HCT116 (cell line): Measurements from ENCODE around the gene RTL10.

Source experiments
- CEBPB ChIP-seq: IDR thresholded peaks from 2 replicates; pipeline ENCODE4 v1.6.1; 2012; ENCODE audit warnings: low read depth
- EZH2 ChIP-seq: fragments of 200-600 bp; sonication (generic); IDR thresholded peaks from 2 replicates; pipeline ENCODE4 v1.6.1; 2017; ENCODE audit warnings: antibody characterized with exemption, mixed run types
- TCF7L2 ChIP-seq: IDR thresholded peaks from 2 replicates; pipeline ENCODE4 v1.7.0; 2011; ENCODE audit warnings: borderline replicate concordance, inconsistent platforms; ENCODE audit not compliant: insufficient read depth, insufficient read length; ENCODE audit errors: extremely low read depth
- TF ChIP-seq, protein P1 (sequence below), 3 experiments: fragments of 200-600 bp in 1 of 3; sonication (generic) in 1 of 3; IDR thresholded peaks in 2 of 3; conservative IDR thresholded peaks in 1 of 3; 2 replicates each; pipeline ENCODE4 v1.5.1; 2012 to 2017; ENCODE audit warnings: low read depth in 2 of 3, low read length in 2 of 3, antibody characterized with exemption in 1 of 3, borderline replicate concordance in 1 of 3, control low read depth in 1 of 3, mild to moderate bottlenecking in 1 of 3, mixed read lengths in 1 of 3, mixed run types in 1 of 3, moderate library complexity in 1 of 3; ENCODE audit not compliant: insufficient read depth in 1 of 3
- TF ChIP-seq, protein P2 (sequence below): IDR thresholded peaks from 2 replicates; pipeline ENCODE4 v1.6.1; 2012; ENCODE audit warnings: low read depth

DNA sequence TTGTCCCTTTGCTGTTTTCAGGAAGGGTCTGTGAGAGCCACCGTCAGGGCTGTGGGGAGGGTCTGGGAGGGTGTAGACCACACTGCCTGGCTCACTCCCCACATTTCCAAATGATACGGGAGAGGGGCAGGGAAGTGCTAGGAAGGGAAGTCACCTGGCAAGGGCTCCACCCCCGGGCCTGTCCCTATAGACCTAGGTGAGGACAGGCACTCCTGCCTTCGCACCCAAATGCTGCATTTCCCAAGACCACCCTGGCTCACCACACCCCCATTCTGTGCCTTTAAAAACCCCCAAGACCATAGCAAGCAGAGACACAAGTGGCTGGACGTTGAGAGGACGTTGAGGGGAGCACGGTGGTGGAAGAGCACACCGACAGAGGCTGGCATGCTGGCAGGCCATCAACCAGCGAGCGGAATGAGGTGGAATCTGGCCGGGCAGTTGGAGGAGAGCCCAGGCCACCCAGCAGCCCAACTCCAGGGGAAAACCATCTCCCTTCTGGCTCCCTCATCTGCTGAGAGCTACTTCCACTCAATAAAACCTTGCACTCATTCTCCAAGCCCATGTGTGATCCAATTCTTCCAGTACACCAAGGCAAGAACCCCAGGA, 45.7 kb downstream of the RTL10 start:
- no peak for TF ChIP-seq EZH2
- TF ChIP-seq, protein P1, sequence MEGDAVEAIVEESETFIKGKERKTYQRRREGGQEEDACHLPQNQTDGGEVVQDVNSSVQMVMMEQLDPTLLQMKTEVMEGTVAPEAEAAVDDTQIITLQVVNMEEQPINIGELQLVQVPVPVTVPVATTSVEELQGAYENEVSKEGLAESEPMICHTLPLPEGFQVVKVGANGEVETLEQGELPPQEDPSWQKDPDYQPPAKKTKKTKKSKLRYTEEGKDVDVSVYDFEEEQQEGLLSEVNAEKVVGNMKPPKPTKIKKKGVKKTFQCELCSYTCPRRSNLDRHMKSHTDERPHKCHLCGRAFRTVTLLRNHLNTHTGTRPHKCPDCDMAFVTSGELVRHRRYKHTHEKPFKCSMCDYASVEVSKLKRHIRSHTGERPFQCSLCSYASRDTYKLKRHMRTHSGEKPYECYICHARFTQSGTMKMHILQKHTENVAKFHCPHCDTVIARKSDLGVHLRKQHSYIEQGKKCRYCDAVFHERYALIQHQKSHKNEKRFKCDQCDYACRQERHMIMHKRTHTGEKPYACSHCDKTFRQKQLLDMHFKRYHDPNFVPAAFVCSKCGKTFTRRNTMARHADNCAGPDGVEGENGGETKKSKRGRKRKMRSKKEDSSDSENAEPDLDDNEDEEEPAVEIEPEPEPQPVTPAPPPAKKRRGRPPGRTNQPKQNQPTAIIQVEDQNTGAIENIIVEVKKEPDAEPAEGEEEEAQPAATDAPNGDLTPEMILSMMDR (IDR thresholded peaks at IDR 0.05 in 2 of 3, conservative IDR thresholded peaks at IDR 0.05 in 1 of 3; ENCODE audit: borderline replicate concordance in 1 of 3, insufficient read depth in 1 of 3, low read depth in 2 of 3, low read length in 2 of 3) = no peak
- TF ChIP-seq, protein P2, sequence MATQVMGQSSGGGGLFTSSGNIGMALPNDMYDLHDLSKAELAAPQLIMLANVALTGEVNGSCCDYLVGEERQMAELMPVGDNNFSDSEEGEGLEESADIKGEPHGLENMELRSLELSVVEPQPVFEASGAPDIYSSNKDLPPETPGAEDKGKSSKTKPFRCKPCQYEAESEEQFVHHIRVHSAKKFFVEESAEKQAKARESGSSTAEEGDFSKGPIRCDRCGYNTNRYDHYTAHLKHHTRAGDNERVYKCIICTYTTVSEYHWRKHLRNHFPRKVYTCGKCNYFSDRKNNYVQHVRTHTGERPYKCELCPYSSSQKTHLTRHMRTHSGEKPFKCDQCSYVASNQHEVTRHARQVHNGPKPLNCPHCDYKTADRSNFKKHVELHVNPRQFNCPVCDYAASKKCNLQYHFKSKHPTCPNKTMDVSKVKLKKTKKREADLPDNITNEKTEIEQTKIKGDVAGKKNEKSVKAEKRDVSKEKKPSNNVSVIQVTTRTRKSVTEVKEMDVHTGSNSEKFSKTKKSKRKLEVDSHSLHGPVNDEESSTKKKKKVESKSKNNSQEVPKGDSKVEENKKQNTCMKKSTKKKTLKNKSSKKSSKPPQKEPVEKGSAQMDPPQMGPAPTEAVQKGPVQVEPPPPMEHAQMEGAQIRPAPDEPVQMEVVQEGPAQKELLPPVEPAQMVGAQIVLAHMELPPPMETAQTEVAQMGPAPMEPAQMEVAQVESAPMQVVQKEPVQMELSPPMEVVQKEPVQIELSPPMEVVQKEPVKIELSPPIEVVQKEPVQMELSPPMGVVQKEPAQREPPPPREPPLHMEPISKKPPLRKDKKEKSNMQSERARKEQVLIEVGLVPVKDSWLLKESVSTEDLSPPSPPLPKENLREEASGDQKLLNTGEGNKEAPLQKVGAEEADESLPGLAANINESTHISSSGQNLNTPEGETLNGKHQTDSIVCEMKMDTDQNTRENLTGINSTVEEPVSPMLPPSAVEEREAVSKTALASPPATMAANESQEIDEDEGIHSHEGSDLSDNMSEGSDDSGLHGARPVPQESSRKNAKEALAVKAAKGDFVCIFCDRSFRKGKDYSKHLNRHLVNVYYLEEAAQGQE = no peak
- no peak for TF ChIP-seq CEBPB
- no peak for TF ChIP-seq TCF7L2
